H1 (cell line): ENCODE data around the gene PAX5. TPM values are rescaled to one million over a fixed set of nuclear protein-coding genes. Genes with fewer than 3 reads are reported as not detected.

Source experiments
- SP2 ChIP-seq: IDR thresholded peaks from 2 replicates; pipeline ENCODE4 v1.6.1; 2012; ENCODE audit warnings: mild to moderate bottlenecking, low read length, inconsistent platforms
- polyA plus RNA-seq, 7 experiments: library from polyadenylated mRNA; depleted of rRNA in 3 of 7; stranded (reverse) in 5 of 7; unstranded in 2 of 7; fragments of >200 nt in 5 of 7; fragments of 200-250 nt in 2 of 7; gene quantifications; 1 replicate in 5 of 7; 2 replicates in 1 of 7; 4 replicates in 1 of 7; pipeline versions ENCODE4 v1.2.1 to v1.2.3, GENCODE V29; 2011 to 2013; ENCODE audit warnings: missing spikeins in 2 of 7, mixed read lengths in 2 of 7
- total RNA-seq: library from RNA; stranded (reverse); fragmentation: NEBNext Ultra II Directional; extraction: Animal tissue kit (Norgen Biotek cat#: 25700); gene quantifications from 2 replicates; pipeline ENCODE4 v1.2.1, GENCODE V29; 2021

Gene PAX5
- total and polyA plus RNA-seq, 2 of the 8 experiments (the other 6 are each of a cell fraction or from before 2014, with no cell fraction given) = 0.29 to 0.43 TPM

- TF ChIP-seq SP2 = no peak
Measured at GRCh38 chr9:36800455-36800854, 233.6 kb downstream of the PAX5 start (continued).
